ENCODE data around the gene ANAPC5.

Gene ANAPC5

GRCh38 chr12:121351820-121352681, at the start of gene ANAPC5:
Gene ANAPC5 (minus strand): TSS chr12:121352411. CDS start chr12:121352340, 71 bp downstream.
- H3K9me3 ChIP-seq = no peaks in the 10 kb centered on the region
- DNase-seq = peak; percentile 98 to 99
- intact Hi-C loops (cut with DNase I; ENCODE audit: low total_unique reads) = loop anchor here (5.0 kb wide), 1 partner anchor 50 kb away; the partner anchor contains the start of gene RNF34
- no peak for TF ChIP-seq CTCF (IDR thresholded peaks at IDR 0.05)
- peak within 1 kb of the TSS; percentile 77 to 87 for H3K27ac ChIP-seq
- no peaks in the 10 kb centered on the region for H3K27me3 ChIP-seq
- H3K36me3 ChIP-seq = peaks cover 0 to 7% (median 6%) of the 10 kb centered on the region in 3 donors
- H3K4me3 ChIP-seq = peak within 1 kb of the TSS; percentile 77 to 79
- peaks cover 0 to 19% (median 12%) of the 10 kb centered on the region in 4 donors for H3K4me1 ChIP-seq

- peak; percentile 23 to 72 for DNase-seq
- Histone ChIP-seq H3K4me3 (peak overlapping the region; percentile 69 to 70), H3K36me3 (peaks cover 0 to 12% (median 8%) of the 10 kb centered on the region in 3 donors), H3K4me1 (peaks cover 0 to 27% (median 14%) of the 10 kb centered on the region in 4 donors), H3K27me3 (peaks cover 0 to 3% of the 10 kb centered on the region in 2 donors), H3K27ac (peak overlapping the region; percentile 85 to 86), H3K9me3 (no peaks in the 10 kb centered on the region)
- intact Hi-C loops (cut with DNase I; ENCODE audit: low total_unique reads) = loop anchor here (5.0 kb wide), 1 partner anchor 48 kb away; the partner anchor contains the start of gene ANAPC5
- TF ChIP-seq CTCF (IDR thresholded peaks at IDR 0.05) = no peak
These were observed 48.3 kb upstream of the ANAPC5 start for GRCh38 chr12:121400332-121401139.

GRCh38 chr12:121399391-121400331, 47.5 kb upstream of the ANAPC5 start, which contains the start of gene RNF34:
Gene RNF34 (plus strand): TSS chr12:121400118. CDS start chr12:121400213, 95 bp downstream.
- peaks cover 0 to 27% (median 14%) of the 10 kb centered on the region in 4 donors for H3K4me1 ChIP-seq
- peaks cover 0 to 3% of the 10 kb centered on the region in 2 donors for H3K27me3 ChIP-seq
- peak; percentile 98 to 99 for DNase-seq
- peak within 1 kb of the TSS; percentile 69 to 70 for H3K4me3 ChIP-seq
- intact Hi-C loops (cut with DNase I; ENCODE audit: low total_unique reads) = loop anchor here (5.0 kb wide), 1 partner anchor 47 kb away; the partner anchor contains the start of gene ANAPC5
- no peak for TF ChIP-seq CTCF (IDR thresholded peaks at IDR 0.05)
- peaks cover 0 to 3% (median 0%) of the 10 kb centered on the region in 3 donors for H3K36me3 ChIP-seq
- H3K27ac ChIP-seq = peak within 1 kb of the TSS; percentile 85 to 86
- no peaks in the 10 kb centered on the region for H3K9me3 ChIP-seq

- Histone ChIP-seq H3K27ac (no peak overlapping the region), H3K4me1 (peaks cover 0 to 27% (median 14%) of the 10 kb centered on the region in 4 donors), H3K4me3 (no peak overlapping the region), H3K36me3 (no peaks in the 10 kb centered on the region), H3K27me3 (peaks cover 0 to 3% of the 10 kb centered on the region in 2 donors), H3K9me3 (no peaks in the 10 kb centered on the region)
- TF ChIP-seq CTCF (IDR thresholded peaks at IDR 0.05) = no peak
- no peak for DNase-seq
- intact Hi-C loops (cut with DNase I; ENCODE audit: low total_unique reads) = no loop called here
These were observed 46.1 kb upstream of the ANAPC5 start for GRCh38 chr12:121398355-121398754.

Data from tibial artery (tissue), 4 donors.